GM12878 (cell line): Measurements from ENCODE around the gene F3. TPM values are rescaled to one million over a fixed set of nuclear protein-coding genes. Genes with fewer than 3 reads are reported as not detected.

Experiments
- ATAC-seq: fragments of 200-7000 bp; cut with Tn5 transposase; 3 replicates; pipeline ENCODE4 v1.9.1; 2020; ENCODE audit warnings: mild to moderate bottlenecking, moderate library complexity
- BruUV-seq: library from RNA; stranded (reverse); fragments of 400-500 nt; replicated peaks from 2 replicates; lab custom pipeline; 2021; lab: Mats Ljungman, UMichigan
- CTCF ChIA-PET: fragments of 300-600 bp; sonication (Branson Sonifier 250); formaldehyde crosslinking; extraction: SDS; loops from one replicate; lab custom pipeline; 2021; ENCODE audit warnings: inconsistent platforms; lab: Yijun Ruan, JAX
- POLR2A ChIA-PET: fragments of 350-600 bp; formaldehyde crosslinking; extraction: SDS; loops from one replicate; lab custom pipeline; 2021; ENCODE audit warnings: inconsistent platforms; lab: Charles Lee
- RAD21 ChIA-PET: fragments of 300-600 bp; sonication (Branson Sonifier 250); formaldehyde crosslinking; loops from one replicate; lab custom pipeline; 2023; ENCODE audit warnings: antibody characterized with exemption; ENCODE audit not compliant: unreplicated experiment; lab: Charles Lee
- SMC1A ChIA-PET: fragments of 300-600 bp; sonication (Branson Sonifier 250); formaldehyde crosslinking; loops from one replicate; lab custom pipeline; 2023; ENCODE audit not compliant: unreplicated experiment, uncharacterized antibody; lab: Charles Lee
- DNase-seq: peaks from one replicate; pipeline ENCODE4 v3.0.0-alpha.2; 2011; ENCODE audit warnings: low read depth, low spot score
- FAIRE-seq: peaks from 3 replicates; lab custom pipeline; 2011; peaks lifted over from hg19 to GRCh38; lab: Jason Lieb, UNC
- H2AFZ ChIP-seq: 2 replicates; pipeline ENCODE4 v1.6.0; 2011; ENCODE audit warnings: low read depth, low read length, control low read depth; ENCODE audit not compliant: control insufficient read depth
- H3K27ac ChIP-seq: 2 replicates; pipeline ENCODE4 v1.5.1; 2011; ENCODE audit warnings: control low read depth; ENCODE audit not compliant: control insufficient read depth, insufficient read depth
- H3K27me3 ChIP-seq, 2 experiments: replicated peaks in 1 of 2; 2 replicates each; pipeline versions ENCODE4 v1.6.0 to v1.6.1; 2011; ENCODE audit warnings: low read length in 1 of 2; ENCODE audit not compliant: control insufficient read depth in 2 of 2, insufficient read depth in 2 of 2
- H3K36me3 ChIP-seq, 2 experiments: 2 replicates each; pipeline ENCODE4 v1.5.1; 2011; ENCODE audit warnings: low read length in 1 of 2; ENCODE audit not compliant: control insufficient read depth in 2 of 2, insufficient read depth in 2 of 2
- H3K4me1 ChIP-seq: 2 replicates; pipeline ENCODE4 v1.6.1; 2011; ENCODE audit warnings: mild to moderate bottlenecking, low read length, moderate library complexity, mixed read lengths; ENCODE audit not compliant: control insufficient read depth, insufficient read depth
- H3K4me2 ChIP-seq: 2 replicates; pipeline ENCODE4 v1.6.0; 2011; ENCODE audit warnings: control low read depth; ENCODE audit not compliant: control insufficient read depth, insufficient read depth
- H3K4me3 ChIP-seq: fragments of 200-600 bp; sonication (generic); 2 replicates; pipeline ENCODE4 v1.5.1; 2016
- H3K79me2 ChIP-seq: 2 replicates; pipeline ENCODE4 v1.6.0; 2011; ENCODE audit warnings: low read length; ENCODE audit not compliant: control insufficient read depth, insufficient read depth
- H3K9ac ChIP-seq: 2 replicates; pipeline ENCODE4 v1.8.0; 2011; ENCODE audit warnings: low read length, control low read depth, mixed read lengths; ENCODE audit not compliant: control insufficient read depth, insufficient read depth
- H3K9me3 ChIP-seq: replicated peaks from 3 replicates; pipeline ENCODE4 v1.5.1; 2011; ENCODE audit warnings: mild to moderate bottlenecking, low read length; ENCODE audit not compliant: control insufficient read depth, insufficient read depth
- H4K20me1 ChIP-seq: 2 replicates; pipeline ENCODE4 v1.6.0; 2011; ENCODE audit not compliant: control insufficient read depth, insufficient read depth
- CEBPB ChIP-seq, 2 experiments: fragments of 150-350 bp in 1 of 2; IDR thresholded peaks; 2 replicates each; pipeline ENCODE4 v1.6.1; 2012 to 2014; ENCODE audit warnings: low read depth in 2 of 2, low read length in 2 of 2, borderline replicate concordance in 1 of 2, inconsistent platforms in 1 of 2
- CREM ChIP-seq: IDR thresholded peaks from 2 replicates; pipeline ENCODE4 v1.6.1; 2014; ENCODE audit warnings: antibody characterized with exemption, low read depth
- EED ChIP-seq: sonication (generic); IDR thresholded peaks from 2 replicates; pipeline ENCODE4 v1.6.1; 2016; ENCODE audit warnings: antibody characterized with exemption, low read depth
- GABPA ChIP-seq: IDR thresholded peaks from 2 replicates; pipeline ENCODE4 v1.6.1; 2014; ENCODE audit warnings: antibody characterized with exemption, low read depth, mild to moderate bottlenecking, inconsistent platforms
- IRF4 ChIP-seq: IDR thresholded peaks from 2 replicates; pipeline ENCODE4 v1.6.1; 2011; ENCODE audit warnings: low read depth, low read length
- JUNB ChIP-seq: IDR thresholded peaks from 2 replicates; pipeline ENCODE4 v1.6.1; 2016; ENCODE audit warnings: antibody characterized with exemption, mild to moderate bottlenecking
- POLR2A ChIP-seq: IDR thresholded peaks from 2 replicates; pipeline ENCODE4 v1.6.1; 2011; ENCODE audit warnings: low read depth, mild to moderate bottlenecking, low read length
- WGBS: methylation state at CpG from one replicate; pipeline ENCODE4 v1.1.6; 2016; ENCODE audit warnings: low lambda C conversion rate; ENCODE audit not compliant: insufficient replicate concordance, insufficient coverage; ENCODE audit errors: missing lambda C conversion rate; 5-methylcytosine and 5-hydroxymethylcytosine counted together
- in situ Hi-C: fragments of 300-500 bp; cut with MboI; formaldehyde crosslinking; loops from 9 replicates; pipeline ENCODE4 v1.14.3; 2018; ENCODE audit warnings: mixed read lengths
- intact Hi-C: fragments of 100-400 bp; cut with micrococcal nuclease; formaldehyde crosslinking; loops from one replicate; pipeline ENCODE4 v1.14.2; 2022; ENCODE audit not compliant: unreplicated experiment
- polyA plus RNA-seq, 11 experiments: library from polyadenylated mRNA; depleted of rRNA in 4 of 11; unstranded in 6 of 11; stranded (reverse) in 5 of 11; fragments of >200 nt; fragmentation: Nextera tagmentation in 4 of 11; fragmentation: Illumina TruSeq in 1 of 11; extraction: Ambion mirVana in 4 of 11; extraction: Trizol in 1 of 11; gene quantifications; 1 replicate in 1 of 11; 2 replicates in 10 of 11; pipeline versions ENCODE4 v1.2.1 to v1.2.3, GENCODE V29; 2011 to 2016; ENCODE audit warnings: inconsistent platforms in 2 of 11, missing spikeins in 2 of 11, low read depth in 1 of 11
- total RNA-seq, 4 experiments: library from RNA; depleted of rRNA in 3 of 4; stranded (reverse); fragments of >200 nt in 3 of 4; fragmentation: Illumina TruSeq in 1 of 4; extraction: Trizol in 1 of 4; gene quantifications; 2 replicates each; pipeline versions ENCODE4 v1.2.1 to v1.2.3, GENCODE V29; 2013 to 2021
- TF ChIP-seq, protein P1 (sequence below): IDR thresholded peaks from 2 replicates; pipeline ENCODE4 v1.6.1; 2011; ENCODE audit warnings: mild to moderate bottlenecking, low read depth, low read length, moderate library complexity; ENCODE audit not compliant: insufficient replicate concordance
- TF ChIP-seq, protein P2 (sequence below), 3 experiments: IDR thresholded peaks in 2 of 3; conservative IDR thresholded peaks in 1 of 3; 2 replicates each; pipeline ENCODE4 v1.5.1; 2011; ENCODE audit warnings: low read depth in 3 of 3, low read length in 3 of 3, mild to moderate bottlenecking in 3 of 3, control low read depth in 2 of 3, moderate library complexity in 2 of 3, inconsistent platforms in 1 of 3, mixed read lengths in 1 of 3; ENCODE audit not compliant: control insufficient read depth in 2 of 3, insufficient read depth in 1 of 3; ENCODE audit errors: extremely low read depth in 1 of 3

F3 gene
- total and polyA plus RNA-seq, 10 of the 15 experiments (the other 5 are each of a cell fraction or from before 2014, with no cell fraction given): 0.18 to 0.33 TPM; not detected in 8

DNA sequence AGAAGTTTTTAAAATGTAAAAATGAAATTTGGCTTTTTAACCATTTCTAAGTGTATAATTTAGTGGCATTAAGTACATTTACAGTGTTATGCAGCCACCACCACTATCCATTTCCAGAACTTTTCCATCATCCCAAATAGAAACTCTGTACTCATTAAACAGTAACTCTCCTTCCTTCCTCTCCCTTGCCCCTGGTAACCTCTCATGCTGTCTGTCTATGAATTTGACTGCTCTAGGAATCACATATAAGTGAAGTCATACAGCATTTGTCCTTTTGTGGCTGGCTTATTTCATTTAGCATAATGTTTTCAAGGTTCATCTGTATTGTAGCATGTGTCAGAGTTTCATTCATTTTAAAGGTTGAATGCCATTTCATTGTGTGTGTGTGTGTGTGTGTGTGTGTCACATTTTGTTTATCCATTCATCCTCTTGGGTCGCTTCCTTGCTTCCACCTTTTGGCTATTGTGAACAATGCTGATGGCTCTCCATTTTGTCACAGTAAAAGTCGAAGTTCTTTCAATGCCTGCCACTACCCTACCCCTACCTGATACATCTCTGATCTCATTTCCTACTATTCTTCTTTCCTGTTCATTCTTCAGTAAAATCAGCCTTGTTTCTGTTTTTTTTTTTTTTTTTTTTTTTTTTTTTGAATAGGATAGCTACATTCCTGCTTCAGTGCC lies 45.3 kb downstream of the F3 start:
- TF ChIP-seq CEBPB (IDR thresholded peaks at IDR 0.05; ENCODE audit: borderline replicate concordance in 1 of 2, low read depth in 2 of 2, low read length in 2 of 2): no peak
- TF ChIP-seq CREM: no peak
- no peak for TF ChIP-seq JUNB
- TF ChIP-seq GABPA: no peak
- TF ChIP-seq, protein P1, sequence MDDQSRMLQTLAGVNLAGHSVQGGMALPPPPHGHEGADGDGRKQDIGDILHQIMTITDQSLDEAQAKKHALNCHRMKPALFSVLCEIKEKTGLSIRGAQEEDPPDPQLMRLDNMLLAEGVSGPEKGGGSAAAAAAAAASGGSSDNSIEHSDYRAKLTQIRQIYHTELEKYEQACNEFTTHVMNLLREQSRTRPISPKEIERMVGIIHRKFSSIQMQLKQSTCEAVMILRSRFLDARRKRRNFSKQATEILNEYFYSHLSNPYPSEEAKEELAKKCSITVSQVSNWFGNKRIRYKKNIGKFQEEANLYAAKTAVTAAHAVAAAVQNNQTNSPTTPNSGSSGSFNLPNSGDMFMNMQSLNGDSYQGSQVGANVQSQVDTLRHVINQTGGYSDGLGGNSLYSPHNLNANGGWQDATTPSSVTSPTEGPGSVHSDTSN: no peak
- no peak for TF ChIP-seq IRF4
- TF ChIP-seq, protein P2, sequence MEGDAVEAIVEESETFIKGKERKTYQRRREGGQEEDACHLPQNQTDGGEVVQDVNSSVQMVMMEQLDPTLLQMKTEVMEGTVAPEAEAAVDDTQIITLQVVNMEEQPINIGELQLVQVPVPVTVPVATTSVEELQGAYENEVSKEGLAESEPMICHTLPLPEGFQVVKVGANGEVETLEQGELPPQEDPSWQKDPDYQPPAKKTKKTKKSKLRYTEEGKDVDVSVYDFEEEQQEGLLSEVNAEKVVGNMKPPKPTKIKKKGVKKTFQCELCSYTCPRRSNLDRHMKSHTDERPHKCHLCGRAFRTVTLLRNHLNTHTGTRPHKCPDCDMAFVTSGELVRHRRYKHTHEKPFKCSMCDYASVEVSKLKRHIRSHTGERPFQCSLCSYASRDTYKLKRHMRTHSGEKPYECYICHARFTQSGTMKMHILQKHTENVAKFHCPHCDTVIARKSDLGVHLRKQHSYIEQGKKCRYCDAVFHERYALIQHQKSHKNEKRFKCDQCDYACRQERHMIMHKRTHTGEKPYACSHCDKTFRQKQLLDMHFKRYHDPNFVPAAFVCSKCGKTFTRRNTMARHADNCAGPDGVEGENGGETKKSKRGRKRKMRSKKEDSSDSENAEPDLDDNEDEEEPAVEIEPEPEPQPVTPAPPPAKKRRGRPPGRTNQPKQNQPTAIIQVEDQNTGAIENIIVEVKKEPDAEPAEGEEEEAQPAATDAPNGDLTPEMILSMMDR (IDR thresholded peaks at IDR 0.05 in 2 of 3, conservative IDR thresholded peaks at IDR 0.05 in 1 of 3; ENCODE audit: control insufficient read depth in 2 of 3, extremely low read depth in 1 of 3, insufficient read depth in 1 of 3, low read depth in 3 of 3, low read length in 3 of 3): no peak
- no peak for TF ChIP-seq EED
- no peak for TF ChIP-seq POLR2A
- TF ChIP-seq, all 136 proteins: peak for 0
- SMC1A ChIA-PET: no interaction called here
- Histone ChIP-seq H3K27me3 (no peaks in the 10 kb centered on the region), H3K9ac (no peak overlapping the region), H4K20me1 (no peaks in the 10 kb centered on the region), H3K4me2 (no peak overlapping the region), H2AFZ (no peak overlapping the region), H3K36me3 (peaks cover 0 to 7% of the 10 kb centered on the region in 2 experiments; a peak in 1 of 4 replicates), H3K9me3 (no peaks in the 10 kb centered on the region), H3K79me2 (no peaks in the 10 kb centered on the region), H3K27ac (no peak overlapping the region), H3K4me1 (no peaks in the 10 kb centered on the region), H3K4me3 (no peak overlapping the region)
- CTCF ChIA-PET: interaction anchor here (1.4 kb wide), 1 partner anchor 309 kb away, joined by 3 read pairs; no protein-coding TSS in a partner anchor
- FAIRE-seq (no peak), ATAC-seq (no peak), DNase-seq (no peak)
- in situ Hi-C loops (no loop called here), intact Hi-C loops (no loop called here)
- POLR2A ChIA-PET: no interaction called here
- RAD21 ChIA-PET: interaction anchor here (0.6 to 1.4 kb wide), 3 partner anchors 247 to 317 kb away, joined by 3 to 4 read pairs (median 3); no protein-coding TSS in a partner anchor
- WGBS: 100% methylated on average over 2 of the region's 2 CpGs
- BruUV-seq: no TSS peak
